Activated CD8-positive, alpha-beta T cell treated with anti-CD3 and anti-CD28 coated beads for 36 hours (primary cell): ENCODE results near the gene PTCHD4. TPM values are rescaled to one million over a fixed set of nuclear protein-coding genes. Genes with fewer than 3 reads are reported as not detected.
"Not testable (repeated sequence)": the region's sequence is repeated elsewhere in the genome, so short reads cannot be mapped to it uniquely, and the experiment has no call there.

Experiments
- ATAC-seq: fragments of 200-7000 bp; cut with Tn5 transposase; one replicate; pipeline ENCODE4 v1.10.0; 2021; ENCODE audit warnings: mild to moderate bottlenecking, moderate library complexity
- CTCF ChIA-PET: fragments of 350-600 bp; sonication (Branson Sonifier 250); formaldehyde crosslinking; loops from one replicate; lab custom pipeline; 2021; ENCODE audit warnings: antibody characterized with exemption; lab: Charles Lee
- POLR2A ChIA-PET: fragments of 350-600 bp; sonication (Branson Sonifier 250); formaldehyde crosslinking; loops from one replicate; lab custom pipeline; 2021; ENCODE audit warnings: antibody characterized with exemption; lab: Charles Lee
- DNase-seq: peaks from one replicate; pipeline ENCODE4 v3.0.0-alpha.2; 2020
- H3K27ac Mint-ChIP-seq: one replicate; pipeline ENCODE4 v1.8.0; 2021; ENCODE audit warnings: mild to moderate bottlenecking, mixed read lengths
- H3K27me3 Mint-ChIP-seq: one replicate; pipeline ENCODE4 v1.8.0; 2021; ENCODE audit warnings: mixed read lengths
- H3K36me3 Mint-ChIP-seq: one replicate; pipeline ENCODE4 v1.8.0; 2021; ENCODE audit warnings: low read depth, mixed read lengths
- H3K4me1 Mint-ChIP-seq: one replicate; pipeline ENCODE4 v1.8.0; 2021; ENCODE audit warnings: low read depth, mixed read lengths
- H3K4me3 Mint-ChIP-seq: one replicate; pipeline ENCODE4 v1.8.0; 2021; ENCODE audit warnings: mild to moderate bottlenecking, moderate library complexity, mixed read lengths
- H3K9me3 Mint-ChIP-seq: one replicate; pipeline ENCODE4 v1.8.0; 2021; ENCODE audit warnings: mixed read lengths
- intact Hi-C: fragments of 100-400 bp; cut with micrococcal nuclease; formaldehyde crosslinking; loops from one replicate; pipeline ENCODE4 v1.10.0; 2022
- total RNA-seq, 2 experiments: library from RNA; stranded (reverse); gene quantifications; one replicate each; pipeline ENCODE4 v1.2.3, GENCODE V29; 2021
- TF ChIP-seq, protein P1 (sequence below): fragments of 200-600 bp; IDR thresholded peaks from one replicate; pipeline ENCODE4 v1.8.0; 2022; ENCODE audit warnings: antibody characterized with exemption, mild to moderate bottlenecking

Gene PTCHD4
- total RNA-seq, 2 experiments from 2014 or later: not detected

GRCh38 chr6:48111575-48111974 is 578 bp upstream of the PTCHD4 start:
- Mint-ChIP-seq H3K27ac (no peak overlapping the region), H3K4me1 (no peaks in the 10 kb centered on the region), H3K4me3 (no peak overlapping the region), H3K9me3 (no peaks in the 10 kb centered on the region), H3K27me3 (no peaks in the 10 kb centered on the region), H3K36me3 (no peaks in the 10 kb centered on the region)
- ChIA-PET CTCF (no interaction called here), POLR2A (no interaction called here)
- TF ChIP-seq, protein P1, sequence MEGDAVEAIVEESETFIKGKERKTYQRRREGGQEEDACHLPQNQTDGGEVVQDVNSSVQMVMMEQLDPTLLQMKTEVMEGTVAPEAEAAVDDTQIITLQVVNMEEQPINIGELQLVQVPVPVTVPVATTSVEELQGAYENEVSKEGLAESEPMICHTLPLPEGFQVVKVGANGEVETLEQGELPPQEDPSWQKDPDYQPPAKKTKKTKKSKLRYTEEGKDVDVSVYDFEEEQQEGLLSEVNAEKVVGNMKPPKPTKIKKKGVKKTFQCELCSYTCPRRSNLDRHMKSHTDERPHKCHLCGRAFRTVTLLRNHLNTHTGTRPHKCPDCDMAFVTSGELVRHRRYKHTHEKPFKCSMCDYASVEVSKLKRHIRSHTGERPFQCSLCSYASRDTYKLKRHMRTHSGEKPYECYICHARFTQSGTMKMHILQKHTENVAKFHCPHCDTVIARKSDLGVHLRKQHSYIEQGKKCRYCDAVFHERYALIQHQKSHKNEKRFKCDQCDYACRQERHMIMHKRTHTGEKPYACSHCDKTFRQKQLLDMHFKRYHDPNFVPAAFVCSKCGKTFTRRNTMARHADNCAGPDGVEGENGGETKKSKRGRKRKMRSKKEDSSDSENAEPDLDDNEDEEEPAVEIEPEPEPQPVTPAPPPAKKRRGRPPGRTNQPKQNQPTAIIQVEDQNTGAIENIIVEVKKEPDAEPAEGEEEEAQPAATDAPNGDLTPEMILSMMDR: no peak
- DNase-seq (no peak), ATAC-seq (no peak)
- intact Hi-C loops: no loop called here

- TF ChIP-seq, protein P1: no peak
- ChIA-PET POLR2A (no interaction called here), CTCF (no interaction called here)
- ATAC-seq (no peak), DNase-seq (no peak)
- Mint-ChIP-seq H3K4me3 (no peak overlapping the region), H3K36me3 (no peaks in the 10 kb centered on the region), H3K4me1 (no peaks in the 10 kb centered on the region), H3K27ac (no peak overlapping the region), H3K9me3 (no peaks in the 10 kb centered on the region), H3K27me3 (no peaks in the 10 kb centered on the region)
- intact Hi-C loops: no loop called here
These were observed 408 bp downstream of the PTCHD4 start for GRCh38 chr6:48110436-48111142.

- no peak overlapping the region for H3K27ac Mint-ChIP-seq
- no peaks in the 10 kb centered on the region for H3K27me3 Mint-ChIP-seq
- no peaks in the 10 kb centered on the region for H3K9me3 Mint-ChIP-seq
- ChIA-PET POLR2A (no interaction called here), CTCF (no interaction called here)
- H3K4me3 Mint-ChIP-seq: no peak overlapping the region
- H3K36me3 Mint-ChIP-seq: no peaks in the 10 kb centered on the region
- intact Hi-C loops: no loop called here
- TF ChIP-seq, protein P1: no peak
- ATAC-seq: no peak
- no peaks in the 10 kb centered on the region for H3K4me1 Mint-ChIP-seq
- DNase-seq: no peak
These were observed 1.1 kb downstream of the PTCHD4 start for GRCh38 chr6:48109944-48110343.

DNA sequence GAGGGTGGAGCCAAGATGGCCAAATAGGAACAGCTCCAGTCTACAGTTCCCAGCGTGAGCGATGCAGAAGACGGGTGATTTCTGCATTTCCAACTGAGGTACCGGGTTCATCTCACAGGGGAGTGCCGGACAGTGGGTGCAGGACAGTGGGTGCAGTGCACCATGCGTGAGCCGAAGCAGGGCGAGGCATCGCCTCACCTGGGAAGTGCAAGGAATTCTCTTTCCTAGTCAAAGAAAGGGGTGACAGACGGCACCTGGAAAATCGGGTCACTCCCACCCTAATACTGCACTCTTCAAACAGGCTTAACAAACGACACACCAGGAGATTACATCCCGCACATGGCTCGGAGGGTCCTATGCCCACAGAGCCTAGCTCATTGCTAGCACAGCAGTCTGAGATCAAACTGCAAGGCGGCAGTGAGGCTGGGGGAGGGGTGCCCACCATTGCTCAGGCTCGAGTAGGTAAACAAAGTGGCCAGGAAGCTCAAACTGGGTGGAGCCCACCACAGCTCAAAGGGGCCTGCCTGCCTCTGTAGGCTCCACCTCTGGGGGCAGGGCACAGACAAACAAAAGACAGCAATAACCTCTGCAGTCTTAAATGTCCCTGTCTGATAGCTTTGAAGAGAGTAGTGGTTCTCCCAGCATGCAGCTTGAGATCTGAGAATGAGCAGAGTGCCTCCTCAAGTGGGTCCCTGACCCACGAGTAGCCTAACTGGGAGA is 8.4 kb downstream of the PTCHD4 start:
- CTCF ChIA-PET, ATAC-seq, intact Hi-C loops, H3K27me3 Mint-ChIP-seq, H3K27ac Mint-ChIP-seq, POLR2A ChIA-PET, DNase-seq, H3K4me1 Mint-ChIP-seq, H3K9me3 Mint-ChIP-seq, H3K4me3 Mint-ChIP-seq, H3K36me3 Mint-ChIP-seq: not testable (repeated sequence)

GRCh38 chr6:48101290-48101689 is 9.7 kb downstream of the PTCHD4 start:
- Mint-ChIP-seq H3K9me3 (no peaks in the 10 kb centered on the region), H3K36me3 (no peaks in the 10 kb centered on the region), H3K27me3 (peaks cover 2% of the 10 kb centered on the region), H3K27ac (no peak overlapping the region), H3K4me3 (no peak overlapping the region), H3K4me1 (no peaks in the 10 kb centered on the region)
- intact Hi-C loops: no loop called here
- POLR2A ChIA-PET: no interaction called here
- ATAC-seq (no peak), DNase-seq (no peak)
- CTCF ChIA-PET: no interaction called here
- TF ChIP-seq, protein P1: no peak
